GM18858 (cell line): ENCODE results near the gene VSTM4.

Experiments used
- ATAC-seq: cut with Tn5 transposase; IDR thresholded peaks from one replicate; pipeline ENCODE4 v1.9.1; 2021; ENCODE audit not compliant: unreplicated experiment

The VSTM4 gene

GRCh38 chr10:49117376-49118070 is 2.2 kb upstream of the VSTM4 start:
- no peak for ATAC-seq

DNA sequence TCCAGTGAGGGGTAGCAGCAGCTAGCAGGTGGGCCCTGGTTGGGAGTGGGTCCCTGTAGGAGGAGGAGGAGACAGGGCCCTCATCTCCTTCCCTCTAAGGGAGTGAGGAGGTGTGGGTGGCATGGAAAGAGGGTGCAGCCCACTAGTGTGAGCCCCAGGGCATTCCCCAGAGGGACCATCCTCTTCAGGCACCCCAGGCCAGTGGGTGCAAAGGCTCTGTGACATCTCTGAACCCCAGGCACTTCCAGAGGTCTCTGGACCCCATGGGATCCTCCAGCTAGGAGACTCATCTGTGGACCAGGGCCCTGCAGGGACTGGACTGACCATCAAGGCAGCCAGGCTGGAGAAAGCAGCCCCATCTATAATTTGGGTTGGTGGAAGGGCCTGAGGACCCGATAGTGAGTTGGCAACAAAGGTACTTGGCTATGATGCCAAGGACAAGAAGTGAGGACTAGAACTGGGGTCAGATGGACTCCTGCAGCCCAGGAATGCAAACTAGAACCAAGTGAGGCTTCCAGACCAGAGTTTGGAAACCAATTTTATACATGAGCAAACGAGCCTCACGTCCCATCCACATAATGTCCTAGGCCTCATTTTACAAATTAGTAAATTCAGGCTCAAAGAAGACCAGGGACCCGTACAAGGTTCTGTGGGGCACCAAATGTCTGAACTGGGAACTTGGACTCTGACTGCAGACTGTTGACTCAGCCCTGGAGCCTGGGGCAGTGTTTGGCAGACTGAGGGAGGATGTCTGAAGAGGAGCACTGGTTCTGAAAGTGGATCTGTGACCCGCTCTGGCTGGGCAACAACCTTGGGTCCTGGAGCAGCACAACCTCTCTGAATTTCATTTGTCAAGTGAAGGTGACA is 1.4 kb upstream of the VSTM4 start:
- no peak for ATAC-seq

DNA sequence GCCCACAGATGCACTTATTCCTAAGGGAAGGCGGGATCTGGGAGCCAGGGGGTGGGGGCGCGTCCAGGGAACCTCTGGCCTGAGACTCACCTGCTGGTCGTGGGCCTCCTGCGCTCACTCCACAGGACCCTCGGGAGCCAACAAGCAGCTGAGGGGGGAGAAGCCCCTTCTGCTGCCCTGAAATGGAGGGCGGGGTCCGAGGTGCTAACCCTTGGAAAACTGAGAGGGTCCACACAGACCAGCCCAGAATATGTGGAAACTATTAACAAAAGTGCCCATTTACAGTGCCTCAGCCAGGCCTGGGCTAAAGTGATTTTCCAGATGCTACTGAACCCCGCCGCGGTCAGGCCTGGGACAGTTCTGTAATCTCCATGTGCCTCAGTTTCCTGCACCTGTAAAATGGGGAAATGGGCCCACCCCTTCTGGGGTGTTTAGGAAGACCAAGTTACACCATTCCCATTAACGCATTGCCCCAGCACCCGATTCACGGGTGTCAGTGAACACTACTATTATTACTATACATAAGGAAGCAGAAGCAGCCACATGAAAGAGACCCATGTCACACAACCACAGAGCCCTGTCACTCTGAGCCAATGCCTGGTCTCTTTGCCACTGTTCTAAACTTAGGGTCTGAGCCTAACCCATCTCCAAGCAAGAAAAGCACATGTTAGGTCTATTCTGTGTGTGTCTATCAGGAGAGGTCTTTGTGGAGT is 630 bp upstream of the VSTM4 start:
- no peak for ATAC-seq

DNA sequence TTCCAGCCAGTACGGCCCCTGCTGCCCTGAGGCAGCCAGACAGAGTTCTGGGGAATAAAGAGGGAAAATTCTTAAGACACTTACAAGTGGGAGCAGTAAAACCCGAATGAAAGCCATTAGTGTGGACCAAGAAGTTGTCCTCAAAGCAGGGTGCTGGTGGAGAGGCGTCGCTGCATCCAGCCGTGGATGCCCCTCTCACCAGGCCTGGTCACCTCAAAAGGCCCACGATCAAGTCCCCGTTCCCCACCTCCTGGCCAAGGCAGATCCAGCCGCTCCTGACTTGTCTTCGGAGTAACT is 656 bp downstream of the VSTM4 start:
- ATAC-seq = no peak

- ATAC-seq = no peak
Observed at GRCh38 chr10:49113741-49114141, 1.6 kb downstream of the VSTM4 start.

GRCh38 chr10:49112851-49113250 is 2.5 kb downstream of the VSTM4 start:
- ATAC-seq = no peak

DNA sequence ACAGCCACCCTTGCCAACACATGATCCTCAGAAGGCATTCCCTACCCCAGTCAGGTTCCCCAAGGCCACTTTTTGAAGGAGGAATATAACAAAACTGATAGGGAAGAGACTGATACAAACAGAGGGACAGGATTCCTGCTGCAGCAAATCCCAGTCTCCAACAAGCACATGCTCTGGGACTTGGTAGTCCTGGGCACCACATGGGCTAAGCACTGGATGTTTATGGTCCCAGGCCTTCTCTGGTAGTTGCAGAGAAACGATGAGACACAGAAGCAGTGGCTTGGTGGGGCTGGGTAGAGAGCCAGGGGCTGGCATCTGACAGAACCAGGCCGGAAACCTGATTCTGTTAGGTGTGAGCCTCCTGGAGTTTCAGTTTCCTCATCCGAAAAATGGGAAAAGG is 3.2 kb downstream of the VSTM4 start:
- ATAC-seq = no peak

- ATAC-seq = no peak
Observed at GRCh38 chr10:49111320-49111698, 4.0 kb downstream of the VSTM4 start.

DNA sequence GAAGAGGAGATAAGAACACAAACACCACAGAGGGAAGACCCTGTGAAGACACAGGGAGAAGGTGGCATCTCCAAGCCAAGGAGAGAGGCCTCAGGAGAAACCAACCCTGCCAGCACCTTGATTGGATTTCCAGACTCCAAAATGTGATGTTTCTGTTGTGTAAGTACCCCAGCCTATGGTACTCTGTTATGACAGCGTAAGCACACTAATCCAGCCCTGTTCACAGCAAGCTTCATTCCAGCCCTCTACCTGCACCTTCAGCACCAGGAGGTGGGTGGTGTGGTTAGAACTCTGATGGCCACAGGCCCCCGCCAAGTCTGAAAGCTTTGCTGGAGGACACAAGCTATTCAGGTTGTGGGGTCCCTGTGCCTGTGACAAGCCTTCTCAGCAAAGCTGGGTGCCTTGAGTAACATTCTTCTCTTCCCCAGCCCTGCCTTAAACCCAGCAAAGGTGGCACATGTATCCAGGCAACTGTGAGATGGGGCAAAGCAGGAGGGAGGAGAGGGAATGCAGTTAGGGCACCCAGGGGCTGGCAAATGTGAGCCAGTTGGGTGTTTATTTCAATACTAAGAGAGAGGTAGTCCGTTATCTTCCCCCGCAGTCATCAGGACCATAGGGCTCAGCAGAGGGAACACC is 4.5 kb downstream of the VSTM4 start:
- no peak for ATAC-seq

GRCh38 chr10:49109669-49110340 is 5.5 kb downstream of the VSTM4 start:
- no peak for ATAC-seq

DNA sequence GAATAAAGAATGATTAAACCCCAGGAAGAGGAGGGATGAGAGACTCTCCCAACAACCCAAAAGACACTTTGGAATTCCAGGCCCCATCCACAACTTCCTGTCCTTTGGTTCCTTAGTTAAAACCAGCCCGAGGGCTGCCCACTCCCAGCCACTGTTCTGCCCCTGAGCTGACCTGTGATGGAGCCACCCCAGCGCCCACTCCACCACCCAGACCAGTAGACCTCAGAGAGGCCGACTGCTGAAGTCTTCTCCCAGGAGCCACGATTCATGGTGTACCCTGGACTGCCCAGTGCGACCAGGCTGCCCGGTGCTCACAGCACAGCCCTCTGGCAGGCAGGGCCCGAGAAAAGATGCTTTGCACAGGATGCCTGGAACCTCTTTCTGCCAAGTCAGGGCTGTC is 6.7 kb downstream of the VSTM4 start:
- no peak for ATAC-seq

GRCh38 chr10:49107887-49108267 is 7.4 kb downstream of the VSTM4 start:
- ATAC-seq = no peak

DNA sequence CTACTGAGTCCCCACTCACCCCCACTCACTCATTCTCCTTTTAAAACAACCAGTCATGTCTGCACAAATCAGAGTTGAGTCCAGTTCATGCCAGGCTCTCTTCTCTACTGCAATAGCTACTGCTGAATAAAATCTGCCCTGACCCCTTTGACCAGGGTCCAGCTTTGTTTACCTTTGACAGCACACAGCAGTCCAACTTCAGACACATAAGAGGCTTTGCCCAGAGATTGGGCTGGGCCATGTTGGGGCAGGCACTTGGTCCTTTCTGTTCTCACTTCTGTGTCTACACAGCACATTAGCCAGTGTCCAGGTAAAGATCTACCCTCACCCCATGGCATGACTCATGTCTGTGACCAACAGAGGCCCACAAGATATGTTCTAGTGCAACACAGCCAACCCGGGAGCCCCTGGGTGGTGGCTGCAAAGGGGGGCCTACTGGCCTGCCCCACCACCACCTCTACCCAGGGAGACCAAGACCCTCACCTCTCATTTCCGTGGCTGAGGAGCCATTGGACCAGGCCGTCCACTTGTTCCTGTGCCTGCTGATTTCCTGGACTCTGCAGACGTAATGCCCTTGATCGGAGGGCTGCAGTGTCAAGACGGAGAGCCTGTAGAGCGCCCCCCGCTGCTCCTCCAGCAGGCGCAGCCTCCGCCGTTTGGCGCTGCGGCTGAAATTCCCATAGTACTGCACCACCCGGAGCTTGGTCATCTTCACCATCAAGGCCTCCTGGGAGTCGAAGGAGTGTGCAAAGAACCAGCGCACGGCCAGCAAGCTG is 8.0 kb downstream of the VSTM4 start:
- no peak for ATAC-seq

DNA sequence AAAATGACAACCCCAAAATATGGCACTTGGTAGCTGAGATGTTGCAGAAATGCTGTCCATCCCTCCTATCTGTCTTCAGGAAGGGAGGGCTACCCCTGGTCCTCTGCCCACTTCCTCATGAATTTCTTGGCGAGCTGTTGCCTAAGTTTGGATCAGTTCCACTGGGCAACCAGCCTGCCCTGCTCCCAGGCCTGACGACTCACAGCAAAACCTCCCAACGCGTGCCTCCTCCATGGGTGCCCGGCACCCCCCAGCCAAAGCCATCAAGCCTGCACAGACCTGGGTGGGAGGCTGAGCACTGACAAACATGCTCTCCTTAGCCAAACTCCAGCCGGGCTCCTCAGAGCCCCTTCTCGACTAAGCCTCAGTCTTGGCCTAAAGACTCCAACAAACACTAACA is 8.9 kb downstream of the VSTM4 start:
- ATAC-seq = no peak

GRCh38 chr10:49105076-49105475 is 10.2 kb downstream of the VSTM4 start:
- ATAC-seq = no peak

GRCh38 chr10:49104323-49104722 is 11.0 kb downstream of the VSTM4 start:
- no peak for ATAC-seq

DNA sequence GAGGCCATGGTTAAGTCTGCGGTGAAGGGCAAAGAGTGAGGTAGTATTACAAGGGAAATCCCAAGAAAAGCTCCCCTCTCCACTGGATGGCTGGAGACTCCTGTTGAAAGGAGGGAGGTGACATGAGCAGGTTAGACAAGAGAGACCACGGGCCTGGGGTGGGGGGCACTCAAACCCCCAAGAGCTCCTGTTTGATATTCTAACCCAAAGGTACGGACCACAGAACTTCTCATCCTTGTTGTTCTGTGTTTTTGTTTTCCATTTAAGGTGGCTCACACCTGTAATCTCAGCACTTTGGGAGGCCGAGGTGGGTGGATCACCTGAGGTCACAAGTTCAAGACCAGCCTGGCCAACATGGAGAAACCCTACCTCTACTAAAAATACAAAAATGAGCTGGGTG is 11.6 kb downstream of the VSTM4 start:
- no peak for ATAC-seq

DNA sequence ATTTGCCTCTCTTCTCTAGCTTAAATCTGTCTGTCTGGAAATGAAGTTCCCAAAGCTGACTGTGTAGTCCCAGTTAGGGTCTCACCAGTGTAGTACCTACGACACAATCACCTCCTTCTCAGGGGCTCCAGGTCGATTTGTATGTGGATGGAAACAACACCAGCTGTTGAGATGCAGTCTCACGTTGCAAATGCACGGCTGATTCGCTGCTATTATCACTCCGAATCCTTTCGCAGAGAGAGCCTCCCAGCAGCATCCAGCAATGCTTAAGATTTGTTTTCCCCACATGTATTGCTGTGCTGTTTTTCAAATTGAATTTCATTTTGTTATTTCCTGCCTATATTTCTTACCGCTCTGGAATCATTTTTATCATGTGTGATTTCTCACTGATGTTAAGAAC is 16.3 kb downstream of the VSTM4 start:
- no peak for ATAC-seq

DNA sequence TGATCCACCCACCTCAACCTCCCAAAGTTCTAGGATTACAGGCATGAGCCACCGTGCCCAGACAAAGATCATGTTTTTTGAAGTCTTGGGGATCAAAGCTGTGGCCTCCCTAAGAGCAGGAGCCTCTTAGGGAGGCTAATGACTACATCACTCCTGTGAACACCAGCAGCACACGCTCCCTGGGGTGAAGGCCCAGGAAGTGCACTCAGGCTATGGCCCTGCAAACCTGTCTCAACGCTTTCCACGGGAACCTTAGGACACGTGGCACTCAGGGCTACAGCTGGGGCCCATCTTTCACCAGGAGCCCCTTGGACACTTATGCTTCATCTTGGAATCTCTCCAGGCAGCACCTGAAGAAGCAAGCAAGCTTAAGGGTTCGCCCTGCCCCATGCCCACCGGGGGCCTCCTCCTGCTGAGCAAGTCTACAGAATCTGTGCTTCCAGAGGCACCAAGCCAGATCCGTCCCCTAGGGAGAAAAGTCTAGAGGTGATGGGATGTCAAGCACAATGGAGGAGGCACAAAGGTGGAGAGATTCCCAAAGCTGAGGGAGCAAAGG is 18.4 kb downstream of the VSTM4 start:
- ATAC-seq = no peak

DNA sequence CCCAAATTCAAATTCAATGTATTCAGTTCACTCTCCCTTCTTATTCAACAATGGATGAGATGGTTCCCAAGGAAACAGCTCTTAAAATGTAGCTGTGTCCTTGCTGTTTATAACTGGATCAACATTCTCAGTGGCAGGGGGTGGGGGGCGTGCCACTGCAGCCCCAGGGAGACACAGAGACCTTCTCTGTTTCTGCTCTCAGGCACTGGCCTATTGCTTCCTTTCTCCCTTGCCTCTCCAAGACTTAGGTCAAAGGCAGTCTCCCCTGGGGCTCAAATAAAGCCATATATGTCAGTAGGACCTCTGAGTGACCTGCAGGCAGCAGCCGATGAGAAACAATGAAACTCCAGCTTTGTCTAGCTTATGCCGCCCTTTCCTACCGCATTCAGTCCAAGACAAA is 20.7 kb downstream of the VSTM4 start:
- no peak for ATAC-seq
